ENCODE results near the gene A3GALT2.
"Not testable (repeated sequence)": the region's sequence is repeated elsewhere in the genome, so short reads cannot be mapped to it uniquely, and the experiment has no call there.

Gene A3GALT2

GRCh38 chr1:33314416-33314815 is 6.5 kb downstream of the A3GALT2 start:
- DNase-seq (ENCODE audit: low read depth in 2 of 2), result no peak

GRCh38 chr1:33312413-33312749 is 8.5 kb downstream of the A3GALT2 start:
- DNase-seq (ENCODE audit: low read depth in 2 of 2), result no peak

GRCh38 chr1:33311706-33312412 is 9.0 kb downstream of the A3GALT2 start:
- no peak for DNase-seq (ENCODE audit: low read depth in 2 of 2)

- DNase-seq (ENCODE audit: low read depth in 2 of 2), result no peak
Observed at GRCh38 chr1:33310702-33311101, 10.2 kb downstream of the A3GALT2 start.

- not testable (repeated sequence) for DNase-seq (ENCODE audit: low read depth in 2 of 2)
Observed at GRCh38 chr1:33309351-33309750, 11.5 kb downstream of the A3GALT2 start.

GRCh38 chr1:33307494-33307864 is 13.4 kb downstream of the A3GALT2 start:
- no peak for DNase-seq (ENCODE audit: low read depth in 2 of 2)

- no peak for DNase-seq (ENCODE audit: low read depth in 2 of 2)
Observed at GRCh38 chr1:33306653-33307493, 14.0 kb downstream of the A3GALT2 start.

- DNase-seq (ENCODE audit: low read depth in 2 of 2), result no peak
Observed at GRCh38 chr1:33305816-33306652, 14.9 kb downstream of the A3GALT2 start.

- DNase-seq (ENCODE audit: low read depth in 2 of 2), result no peak
Observed at GRCh38 chr1:33305016-33305415, 15.9 kb downstream of the A3GALT2 start.

- no peak for DNase-seq (ENCODE audit: low read depth in 2 of 2)
Observed at GRCh38 chr1:33302325-33302724, 18.6 kb downstream of the A3GALT2 start.

GRCh38 chr1:33301273-33301984 is 19.5 kb downstream of the A3GALT2 start:
- no peak for DNase-seq (ENCODE audit: low read depth in 2 of 2)

- DNase-seq (ENCODE audit: low read depth in 2 of 2), result no peak
Observed at GRCh38 chr1:33300673-33301072, 20.2 kb downstream of the A3GALT2 start.

- DNase-seq (ENCODE audit: low read depth in 2 of 2), result no peak
Observed at GRCh38 chr1:33299461-33300155, 21.3 kb downstream of the A3GALT2 start.

GRCh38 chr1:33298623-33299277 is 22.1 kb downstream of the A3GALT2 start:
- DNase-seq (ENCODE audit: low read depth in 2 of 2), result peak; percentile 13 to 29

GRCh38 chr1:33297911-33298622 is 22.8 kb downstream of the A3GALT2 start:
- DNase-seq (ENCODE audit: low read depth in 2 of 2), result no peak

GRCh38 chr1:33296824-33297223 is 24.1 kb downstream of the A3GALT2 start:
- DNase-seq (ENCODE audit: low read depth in 2 of 2), result no peak

GRCh38 chr1:33296082-33296458 is 24.8 kb downstream of the A3GALT2 start:
- no peak for DNase-seq (ENCODE audit: low read depth in 2 of 2)

GRCh38 chr1:33295450-33296081 is 25.3 kb downstream of the A3GALT2 start:
- DNase-seq (ENCODE audit: low read depth in 2 of 2), result peak; percentile 72 to 77

GRCh38 chr1:33295023-33295422 is 25.9 kb downstream of the A3GALT2 start:
- DNase-seq (ENCODE audit: low read depth in 2 of 2), result no peak
